Stimulated activated CD4-positive, alpha-beta T cell treated with anti-CD3 and anti-CD28 coated beads, Interleukin-15, amount 100 ng/mL, for 48 hours (primary cell): ENCODE data around the gene BEND2.
"Not testable (repeated sequence)": the region's sequence is repeated elsewhere in the genome, so short reads cannot be mapped to it uniquely, and the experiment has no call there.

ENCODE experiments used
- DNase-seq, 2 donors: peaks; one replicate each; pipeline ENCODE4 v3.0.0-alpha.2; 2020; ENCODE audit warnings: low read depth in 2 of 2

BEND2 gene

GRCh38 chrX:18220786-18221185 lies at the start of gene BEND2:
Gene BEND2 (minus strand): TSS chrX:18220886. CDS start chrX:18220750, 136 bp downstream.
- no peak for DNase-seq

GRCh38 chrX:18255059-18255458 lies 34.4 kb upstream of the BEND2 start:
- DNase-seq, result no peak

GRCh38 chrX:18252644-18253359 lies 32.1 kb upstream of the BEND2 start:
- DNase-seq, result no peak

- not testable (repeated sequence) for DNase-seq
Measured at GRCh38 chrX:18229646-18230045, 9.0 kb upstream of the BEND2 start.

- no peak for DNase-seq
Measured at GRCh38 chrX:18228069-18228468, 7.4 kb upstream of the BEND2 start.

- DNase-seq, result no peak
Measured at GRCh38 chrX:18227458-18227857, 6.8 kb upstream of the BEND2 start.

- DNase-seq, result no peak
Measured at GRCh38 chrX:18210470-18210869, 10.2 kb downstream of the BEND2 start.

GRCh38 chrX:18206657-18207056 lies 14.0 kb downstream of the BEND2 start:
- no peak for DNase-seq

GRCh38 chrX:18203631-18204030 lies 17.1 kb downstream of the BEND2 start:
- no peak for DNase-seq

- DNase-seq, result no peak
Measured at GRCh38 chrX:18194688-18195087, 26.0 kb downstream of the BEND2 start.

GRCh38 chrX:18179446-18179845 lies 41.2 kb downstream of the BEND2 start:
- no peak for DNase-seq

- DNase-seq, result no peak
Measured at GRCh38 chrX:18174971-18175370, 45.7 kb downstream of the BEND2 start.

- DNase-seq, result no peak
Measured at GRCh38 chrX:18174209-18174608, 46.5 kb downstream of the BEND2 start.

- DNase-seq, result no peak
Measured at GRCh38 chrX:18173494-18174180, 47.0 kb downstream of the BEND2 start.

- DNase-seq, result no peak
Measured at GRCh38 chrX:18172970-18173369, 47.7 kb downstream of the BEND2 start.

GRCh38 chrX:18170910-18171309 lies 49.8 kb downstream of the BEND2 start:
- no peak for DNase-seq

GRCh38 chrX:18166068-18166467 lies 54.6 kb downstream of the BEND2 start:
- no peak for DNase-seq

- DNase-seq, result no peak
Measured at GRCh38 chrX:18160369-18160768, 60.3 kb downstream of the BEND2 start.

GRCh38 chrX:18158963-18159362 lies 61.7 kb downstream of the BEND2 start:
- no peak for DNase-seq

GRCh38 chrX:18151649-18152048 lies 69.0 kb downstream of the BEND2 start:
- DNase-seq, result no peak

- DNase-seq, result no peak
Measured at GRCh38 chrX:18151157-18151556, 69.5 kb downstream of the BEND2 start.

GRCh38 chrX:18149454-18149853 lies 71.2 kb downstream of the BEND2 start:
- DNase-seq, result no peak

GRCh38 chrX:18146954-18147353 lies 73.7 kb downstream of the BEND2 start:
- no peak for DNase-seq
